IMR-90 (cell line): Measurements from ENCODE around the gene ZMIZ1. TPM values are rescaled to one million over a fixed set of nuclear protein-coding genes. Genes with fewer than 3 reads are reported as not detected.
A peak's percentile ranks its signal among the peaks of the same experiment; 100 is the strongest.

Experiments
- ATAC-seq: fragments of 200-7000 bp; cut with Tn5 transposase; 2 replicates; pipeline ENCODE4 v1.9.1; 2020; ENCODE audit warnings: low read depth, mild to moderate bottlenecking, moderate library complexity
- BruUV-seq: library from RNA; stranded (reverse); fragments of 400-500 nt; replicated peaks from 2 replicates; lab custom pipeline; 2021; lab: Mats Ljungman, UMichigan
- CTCF ChIA-PET: fragments of 300-600 bp; formaldehyde crosslinking; extraction: SDS; loops from one replicate; lab custom pipeline; 2021; ENCODE audit warnings: antibody characterized with exemption; lab: Yijun Ruan, JAX
- POLR2A ChIA-PET: fragments of 300-600 bp; sonication (Branson Sonifier 250); formaldehyde crosslinking; loops from one replicate; lab custom pipeline; 2022; ENCODE audit warnings: antibody characterized with exemption; ENCODE audit not compliant: unreplicated experiment; lab: Charles Lee
- DNase-seq: peaks from one replicate; pipeline ENCODE4 v3.0.0; 2013
- H2AFZ ChIP-seq: replicated peaks from 2 replicates; pipeline ENCODE3; 2013; ENCODE audit warnings: low read length, mild to moderate bottlenecking; ENCODE audit not compliant: poor library complexity
- H2AK5ac ChIP-seq: 2 replicates; pipeline ENCODE4 v1.6.1; 2013; ENCODE audit warnings: low read depth, low read length, inconsistent platforms
- H2AK9ac ChIP-seq: replicated peaks from 2 replicates; pipeline ENCODE3; 2013; ENCODE audit warnings: mild to moderate bottlenecking, low read depth, low read length, moderate library complexity; ENCODE audit not compliant: poor library complexity
- H2BK120ac ChIP-seq: 2 replicates; pipeline ENCODE4 v1.6.1; 2013; ENCODE audit warnings: low read depth, low read length, inconsistent platforms
- H2BK15ac ChIP-seq: 3 replicates; pipeline ENCODE4 v1.6.1; 2013; ENCODE audit warnings: low read depth, low read length, inconsistent platforms
- H2BK20ac ChIP-seq: 2 replicates; pipeline ENCODE4 v1.6.1; 2013; ENCODE audit warnings: low read depth, mild to moderate bottlenecking, inconsistent platforms, low read length, moderate library complexity
- H2BK5ac ChIP-seq: 2 replicates; pipeline ENCODE4 v1.6.1; 2013; ENCODE audit warnings: mild to moderate bottlenecking, low read depth, low read length, inconsistent platforms; ENCODE audit not compliant: poor library complexity, severe bottlenecking
- H3K14ac ChIP-seq: replicated peaks from 2 replicates; pipeline ENCODE4 v1.6.1; 2013; ENCODE audit warnings: low read depth, low read length, inconsistent platforms
- H3K18ac ChIP-seq: 2 replicates; pipeline ENCODE4 v1.6.1; 2013; ENCODE audit warnings: low read depth, low read length, control low read depth
- H3K23ac ChIP-seq: 2 replicates; pipeline ENCODE4 v1.6.1; 2013; ENCODE audit warnings: low read depth, low read length, inconsistent platforms
- H3K27ac ChIP-seq: 2 replicates; pipeline ENCODE4 v1.5.1; 2013; ENCODE audit warnings: mild to moderate bottlenecking, control low read depth, low read length; ENCODE audit not compliant: insufficient read depth
- H3K27me3 ChIP-seq: 2 replicates; pipeline ENCODE4 v1.6.1; 2013; ENCODE audit warnings: low read length; ENCODE audit not compliant: control insufficient read depth, insufficient read depth
- H3K36me3 ChIP-seq: 2 replicates; pipeline ENCODE4 v1.6.1; 2013; ENCODE audit warnings: low read length, mixed read lengths; ENCODE audit not compliant: control insufficient read depth, insufficient read depth
- H3K4ac ChIP-seq: 2 replicates; pipeline ENCODE4 v1.6.1; 2013; ENCODE audit warnings: low read depth, low read length, inconsistent platforms
- H3K4me1 ChIP-seq: 2 replicates; pipeline ENCODE4 v1.6.1; 2013; ENCODE audit warnings: low read length, mixed read lengths; ENCODE audit not compliant: control insufficient read depth, insufficient read depth
- H3K4me2 ChIP-seq: 2 replicates; pipeline ENCODE4 v1.6.1; 2013; ENCODE audit warnings: low read depth, mild to moderate bottlenecking, control low read depth, low read length, moderate library complexity
- H3K4me3 ChIP-seq: 2 replicates; pipeline ENCODE4 v1.5.1; 2013; ENCODE audit warnings: low read depth, mild to moderate bottlenecking, control low read depth, low read length, moderate library complexity; ENCODE audit not compliant: insufficient read depth
- H3K56ac ChIP-seq: 2 replicates; pipeline ENCODE4 v1.6.1; 2013; ENCODE audit warnings: low read length, inconsistent platforms; ENCODE audit not compliant: insufficient read depth; ENCODE audit errors: extremely low read depth
- H3K79me1 ChIP-seq, 2 experiments: 2 replicates each; pipeline ENCODE4 v1.6.1; 2013; ENCODE audit warnings: low read length in 2 of 2, inconsistent platforms in 1 of 2, low read depth in 1 of 2
- H3K9ac ChIP-seq: 2 replicates; pipeline ENCODE4 v1.6.1; 2013; ENCODE audit warnings: low read depth, low read length, control low read depth
- H3K9me1 ChIP-seq: 2 replicates; pipeline ENCODE4 v1.6.1; 2013; ENCODE audit warnings: low read length, inconsistent platforms; ENCODE audit not compliant: insufficient read depth
- H3K9me3 ChIP-seq: 2 replicates; pipeline ENCODE4 v1.6.1; 2013; ENCODE audit warnings: low read length; ENCODE audit not compliant: control insufficient read depth, insufficient read depth
- H4K20me1 ChIP-seq: 2 replicates; pipeline ENCODE4 v1.6.1; 2013; ENCODE audit warnings: low read length, inconsistent platforms; ENCODE audit not compliant: insufficient read depth
- H4K5ac ChIP-seq: 2 replicates; pipeline ENCODE4 v1.6.1; 2013; ENCODE audit warnings: mild to moderate bottlenecking, low read depth, low read length, control low read depth
- H4K8ac ChIP-seq, 2 experiments: 2 replicates each; pipeline ENCODE4 v1.6.1; 2013; ENCODE audit warnings: low read depth in 2 of 2, low read length in 2 of 2, control low read depth in 1 of 2, inconsistent platforms in 1 of 2
- H4K91ac ChIP-seq: 2 replicates; pipeline ENCODE4 v1.6.1; 2013; ENCODE audit warnings: low read depth, low read length, inconsistent platforms; ENCODE audit not compliant: insufficient read depth
- BHLHE40 ChIP-seq: fragments of 150-350 bp; IDR thresholded peaks from 2 replicates; pipeline ENCODE4 v1.6.1; 2016; ENCODE audit warnings: mild to moderate bottlenecking, low read depth, low read length
- CEBPB ChIP-seq: IDR thresholded peaks from 2 replicates; pipeline ENCODE4 v1.6.1; 2012; ENCODE audit warnings: low read depth, low read length, improper control_type of control experiment
- CHD1 ChIP-seq: IDR thresholded peaks from 2 replicates; pipeline ENCODE4 v1.6.1; 2012; ENCODE audit warnings: low read depth, low read length, improper control_type of control experiment
- ELK1 ChIP-seq: fragments of 150-350 bp; IDR thresholded peaks from 2 replicates; pipeline ENCODE4 v1.6.1; 2016; ENCODE audit warnings: low read depth, mild to moderate bottlenecking, low read length, moderate library complexity, borderline replicate concordance
- FOS ChIP-seq: fragments of 150-350 bp; IDR thresholded peaks from 2 replicates; pipeline ENCODE4 v1.6.1; 2016; ENCODE audit warnings: low read depth, low read length
- MAFK ChIP-seq: IDR thresholded peaks from 2 replicates; pipeline ENCODE4 v1.6.1; 2012; ENCODE audit warnings: low read depth, low read length, improper control_type of control experiment
- MAZ ChIP-seq: IDR thresholded peaks from 2 replicates; pipeline ENCODE4 v1.6.1; 2012; ENCODE audit warnings: low read depth, mild to moderate bottlenecking, low read length, improper control_type of control experiment, moderate library complexity, borderline replicate concordance
- NFE2L2 ChIP-seq: fragments of 150-350 bp; IDR thresholded peaks from 2 replicates; pipeline ENCODE4 v1.6.1; 2016; ENCODE audit warnings: low read depth, mild to moderate bottlenecking, low read length
- RAD21 ChIP-seq: IDR thresholded peaks from 2 replicates; pipeline ENCODE4 v1.6.1; 2012; ENCODE audit warnings: low read length, improper control_type of control experiment
- RCOR1 ChIP-seq: IDR thresholded peaks from 2 replicates; pipeline ENCODE4 v1.6.1; 2012; ENCODE audit warnings: mild to moderate bottlenecking, low read length, improper control_type of control experiment; ENCODE audit not compliant: insufficient replicate concordance
- SMC3 ChIP-seq: fragments of 150-350 bp; IDR thresholded peaks from 2 replicates; pipeline ENCODE4 v1.6.1; 2016; ENCODE audit warnings: low read depth, mild to moderate bottlenecking, antibody characterized with exemption, low read length, moderate library complexity
- USF2 ChIP-seq: fragments of 150-350 bp; IDR thresholded peaks from 2 replicates; pipeline ENCODE4 v1.6.1; 2017; ENCODE audit warnings: mild to moderate bottlenecking, antibody characterized with exemption, low read length, low read depth
- WGBS, 2 experiments: methylation state at CpG; one replicate each; pipeline versions ENCODE4 v1.1.5 to v1.1.7; 2013; ENCODE audit warnings: missing lambda C conversion rate in 2 of 2; ENCODE audit not compliant: insufficient read length in 1 of 2; ENCODE audit errors: extremely low coverage in 2 of 2; 5-methylcytosine and 5-hydroxymethylcytosine counted together
- dilution Hi-C: fragments of 300-500 bp; cut with HindIII; formaldehyde crosslinking; loops from one replicate; pipeline ENCODE4 v1.14.3; 2018; ENCODE audit warnings: low sequenced_read_pairs; ENCODE audit not compliant: unreplicated experiment
- in situ Hi-C: fragments of 300-500 bp; cut with MboI; formaldehyde crosslinking; loops from 3 replicates; pipeline ENCODE4 v1.14.3; 2019; ENCODE audit warnings: low sequenced_read_pairs, inconsistent platforms, mixed read lengths
- intact Hi-C: fragments of 100-400 bp; cut with micrococcal nuclease; formaldehyde crosslinking; loops from 2 replicates; pipeline ENCODE4 v1.10.0; 2022
- polyA plus RNA-seq, 3 experiments: library from polyadenylated mRNA; depleted of rRNA; stranded (reverse); fragments of >200 nt; gene quantifications; 2 replicates each; pipeline ENCODE4 v1.2.3, GENCODE V29; 2012; ENCODE audit warnings: low replicate concordance in 1 of 3
- total RNA-seq: library from RNA; depleted of rRNA; stranded (reverse); fragments of >200 nt; gene quantifications from 2 replicates; pipeline ENCODE4 v1.2.3, GENCODE V29; 2012

Gene ZMIZ1
- total and polyA plus RNA-seq, 2 of the 4 experiments (the other 2 are of a cell fraction) = 6.6 to 48.7 TPM

GRCh38 chr10:79334573-79334972, 265.8 kb downstream of the ZMIZ1 start:
- no peak overlapping the region; the same call in 1 of the 2 replicates for H3K27ac ChIP-seq
- peak overlapping the region; percentile 98 for H3K4ac ChIP-seq
- whole genome bisulfite sequencing, 2 experiments = 88% methylated on average over 1 of the region's 2 CpGs; no CpG with 5 or more reads in 1 of the 2 experiments
- H3K18ac ChIP-seq = peak overlapping the region; percentile 52; the same call in 1 of the 2 replicates
- no peak for ATAC-seq
- H3K4me1 ChIP-seq = peaks cover 9% of the 10 kb centered on the region; the same call in 1 of the 2 replicates
- H2AK5ac ChIP-seq = peak overlapping the region; percentile 85
- no TSS peak for BruUV-seq
- peaks cover 19% of the 10 kb centered on the region for H3K9me1 ChIP-seq
- ChIA-PET CTCF (interaction anchor here (1.1 kb wide), 1 partner anchor 42 kb away, joined by 3 read pairs; no protein-coding TSS in a partner anchor), POLR2A (no interaction called here)
- peak overlapping the region; percentile 96 for H4K91ac ChIP-seq
- H3K9me3 ChIP-seq = no peaks in the 10 kb centered on the region
- DNase-seq = no peak
- no peak for TF ChIP-seq FOS
- no peak for TF ChIP-seq CHD1
- no peak for TF ChIP-seq CEBPB
- no peak for TF ChIP-seq SMC3
- no peak for TF ChIP-seq USF2
- no peak for TF ChIP-seq ELK1
- no peak for TF ChIP-seq MAFK
- TF ChIP-seq BHLHE40 = no peak
- no peak for TF ChIP-seq RAD21
- no peak for TF ChIP-seq RCOR1
- TF ChIP-seq MAZ = no peak
- no peak for TF ChIP-seq NFE2L2
- no peak overlapping the region for H2AFZ ChIP-seq
- H3K23ac ChIP-seq = peak overlapping the region; percentile 31; the same call in 1 of the 2 replicates
- H4K5ac ChIP-seq = peak overlapping the region; percentile 65; the same call in 1 of the 2 replicates
- no peaks in the 10 kb centered on the region for H3K27me3 ChIP-seq
- H3K9ac ChIP-seq = no peak overlapping the region
- peak overlapping the region; percentile 96 for H2BK20ac ChIP-seq
- H4K20me1 ChIP-seq = no peaks in the 10 kb centered on the region
- H3K4me2 ChIP-seq = no peak overlapping the region
- H3K4me3 ChIP-seq = no peak overlapping the region
- H4K8ac ChIP-seq = peak overlapping the region; percentile 82 to 90; a peak in 3 of 4 replicates
- in situ Hi-C loops (no loop called here), dilution Hi-C loops (no loop called here), intact Hi-C loops (no loop called here)
- no peaks in the 10 kb centered on the region; a peak in 1 of 4 replicates for H3K79me1 ChIP-seq
- H2BK5ac ChIP-seq = peak overlapping the region; percentile 82
- H3K36me3 ChIP-seq = no peaks in the 10 kb centered on the region
- peak overlapping the region; percentile 98 for H2BK120ac ChIP-seq
- peak overlapping the region; percentile 38; the same call in 1 of the 2 replicates for H3K56ac ChIP-seq
- peak overlapping the region; percentile 63; the same call in 1 of the 3 replicates for H2BK15ac ChIP-seq
- peak overlapping the region; percentile 83 for H2AK9ac ChIP-seq
- peak overlapping the region; percentile 96 for H3K14ac ChIP-seq
